A549 (cell line): ENCODE results near the gene RPS6KA6.

Experiments
- JUNB ChIP-seq: fragments of >200 bp; sonication (Bioruptor Twin); formaldehyde crosslinking; IDR thresholded peaks from 2 replicates; pipeline ENCODE4 v1.6.1; 2016
- POLR2A ChIP-seq: IDR thresholded peaks from 2 replicates; pipeline ENCODE4 v1.6.1; 2012; ENCODE audit warnings: mild to moderate bottlenecking, low read length
- POLR2AphosphoS2 ChIP-seq: conservative IDR thresholded peaks from 2 replicates; pipeline ENCODE4 v1.6.1; 2012; ENCODE audit warnings: low read length, improper control_type of control experiment, inconsistent platforms
- RCOR1 ChIP-seq: fragments of 150-350 bp; IDR thresholded peaks from 2 replicates; pipeline ENCODE4 v1.6.1; 2014; ENCODE audit warnings: antibody characterized with exemption, low read length, low read depth
- TF ChIP-seq, protein P1 (sequence below): fragments of >200 bp; sonication (Bioruptor Twin); formaldehyde crosslinking; IDR thresholded peaks from 3 replicates; pipeline ENCODE4 v1.5.1; 2016

DNA sequence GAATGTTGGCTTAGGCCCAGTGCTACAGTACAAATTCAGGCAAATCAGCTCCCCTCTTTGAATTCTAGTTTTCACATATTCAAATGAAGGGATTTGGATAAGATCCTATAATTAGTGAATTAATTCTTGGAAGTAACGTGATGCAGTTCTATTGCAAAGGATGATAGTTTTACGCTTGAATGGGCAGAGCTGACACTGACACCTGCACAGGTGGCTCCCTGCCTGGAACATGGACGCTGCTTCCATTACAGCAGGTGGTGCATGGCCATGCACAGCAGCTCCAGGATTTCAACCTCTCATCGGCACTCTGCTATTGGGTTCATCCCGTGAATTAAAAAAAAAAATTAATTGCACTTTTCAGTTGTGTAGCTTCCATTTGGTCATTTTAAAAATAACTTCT lies 28.4 kb upstream of the RPS6KA6 start:
- TF ChIP-seq, protein P1, sequence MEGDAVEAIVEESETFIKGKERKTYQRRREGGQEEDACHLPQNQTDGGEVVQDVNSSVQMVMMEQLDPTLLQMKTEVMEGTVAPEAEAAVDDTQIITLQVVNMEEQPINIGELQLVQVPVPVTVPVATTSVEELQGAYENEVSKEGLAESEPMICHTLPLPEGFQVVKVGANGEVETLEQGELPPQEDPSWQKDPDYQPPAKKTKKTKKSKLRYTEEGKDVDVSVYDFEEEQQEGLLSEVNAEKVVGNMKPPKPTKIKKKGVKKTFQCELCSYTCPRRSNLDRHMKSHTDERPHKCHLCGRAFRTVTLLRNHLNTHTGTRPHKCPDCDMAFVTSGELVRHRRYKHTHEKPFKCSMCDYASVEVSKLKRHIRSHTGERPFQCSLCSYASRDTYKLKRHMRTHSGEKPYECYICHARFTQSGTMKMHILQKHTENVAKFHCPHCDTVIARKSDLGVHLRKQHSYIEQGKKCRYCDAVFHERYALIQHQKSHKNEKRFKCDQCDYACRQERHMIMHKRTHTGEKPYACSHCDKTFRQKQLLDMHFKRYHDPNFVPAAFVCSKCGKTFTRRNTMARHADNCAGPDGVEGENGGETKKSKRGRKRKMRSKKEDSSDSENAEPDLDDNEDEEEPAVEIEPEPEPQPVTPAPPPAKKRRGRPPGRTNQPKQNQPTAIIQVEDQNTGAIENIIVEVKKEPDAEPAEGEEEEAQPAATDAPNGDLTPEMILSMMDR: no peak
- TF ChIP-seq POLR2AphosphoS2 (no peak), POLR2A (no peak), RCOR1 (no peak), JUNB (no peak)
